OCI-LY1 (cell line): ENCODE data around the gene GGNBP2.

Experiments
- EZH2 ChIP-seq: fragments of 200-600 bp; sonication (generic), shearing (Covaris generic); IDR thresholded peaks from 2 replicates; pipeline ENCODE4 v1.8.0; 2017; ENCODE audit warnings: borderline replicate concordance, mixed run types, mild to moderate bottlenecking, antibody characterized with exemption, low read length, moderate library complexity, mixed read lengths
- TF ChIP-seq, protein P1 (sequence below): fragments of 200-600 bp; sonication (generic), shearing (Covaris generic); IDR thresholded peaks from 2 replicates; pipeline ENCODE4 v1.5.1; 2017; ENCODE audit warnings: mild to moderate bottlenecking, antibody characterized with exemption, low read length, moderate library complexity, mixed read lengths

DNA sequence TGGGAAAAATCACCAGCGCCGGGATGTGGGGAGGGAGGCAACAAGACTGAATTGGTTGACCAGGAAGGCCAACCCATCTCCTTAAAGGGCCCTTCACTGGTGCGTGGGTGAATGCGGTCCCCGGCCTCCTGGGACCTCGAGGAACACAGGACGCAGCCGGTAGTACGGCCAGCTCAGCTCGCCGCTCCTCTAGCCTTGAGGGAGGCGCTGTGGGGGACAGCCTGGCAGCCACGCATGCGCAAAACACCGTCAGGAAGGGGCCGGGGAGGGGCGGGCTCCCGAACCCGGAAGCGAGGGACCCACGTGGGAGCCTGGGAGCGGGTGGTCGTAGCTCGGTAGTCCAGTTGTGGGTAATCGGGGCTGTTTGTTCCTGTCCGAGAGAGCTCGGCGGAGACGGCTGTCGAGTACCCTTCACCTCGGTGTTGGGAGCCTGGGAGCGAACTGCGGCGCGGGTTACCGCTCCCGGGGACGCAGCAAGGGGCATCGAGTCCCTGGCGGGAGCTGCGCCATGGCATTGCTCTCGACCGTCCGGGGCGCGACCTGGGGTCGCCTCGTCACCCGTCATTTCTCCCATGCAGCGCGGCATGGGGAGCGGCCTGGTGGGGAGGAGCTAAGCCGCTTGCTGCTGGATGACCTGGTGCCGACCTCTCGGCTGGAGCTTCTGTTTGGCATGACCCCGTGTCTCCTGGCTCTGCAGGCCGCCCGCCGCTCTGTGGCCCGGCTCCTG, 56.7 kb downstream of the GGNBP2 start, which contains the start of gene MRM1:
- TF ChIP-seq EZH2, result no peak
- TF ChIP-seq, protein P1, sequence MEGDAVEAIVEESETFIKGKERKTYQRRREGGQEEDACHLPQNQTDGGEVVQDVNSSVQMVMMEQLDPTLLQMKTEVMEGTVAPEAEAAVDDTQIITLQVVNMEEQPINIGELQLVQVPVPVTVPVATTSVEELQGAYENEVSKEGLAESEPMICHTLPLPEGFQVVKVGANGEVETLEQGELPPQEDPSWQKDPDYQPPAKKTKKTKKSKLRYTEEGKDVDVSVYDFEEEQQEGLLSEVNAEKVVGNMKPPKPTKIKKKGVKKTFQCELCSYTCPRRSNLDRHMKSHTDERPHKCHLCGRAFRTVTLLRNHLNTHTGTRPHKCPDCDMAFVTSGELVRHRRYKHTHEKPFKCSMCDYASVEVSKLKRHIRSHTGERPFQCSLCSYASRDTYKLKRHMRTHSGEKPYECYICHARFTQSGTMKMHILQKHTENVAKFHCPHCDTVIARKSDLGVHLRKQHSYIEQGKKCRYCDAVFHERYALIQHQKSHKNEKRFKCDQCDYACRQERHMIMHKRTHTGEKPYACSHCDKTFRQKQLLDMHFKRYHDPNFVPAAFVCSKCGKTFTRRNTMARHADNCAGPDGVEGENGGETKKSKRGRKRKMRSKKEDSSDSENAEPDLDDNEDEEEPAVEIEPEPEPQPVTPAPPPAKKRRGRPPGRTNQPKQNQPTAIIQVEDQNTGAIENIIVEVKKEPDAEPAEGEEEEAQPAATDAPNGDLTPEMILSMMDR, result no peak
